Measurements from ENCODE around the gene SLC35E3. TPM values are rescaled to one million over a fixed set of nuclear protein-coding genes. Genes with fewer than 3 reads are reported as not detected.

Gene SLC35E3
- polyA plus RNA-seq, 1 donor from 2014 or later: 15.2 TPM

- Mint-ChIP-seq H3K27ac (no peak overlapping the region), H3K36me3 (no peaks in the 10 kb centered on the region), H3K4me3 (no peak overlapping the region), H3K27me3 (no peaks in the 10 kb centered on the region), H3K9me3 (no peaks in the 10 kb centered on the region), H3K4me1 (peaks cover 0 to 12% (median 4%) of the 10 kb centered on the region in 3 donors)
Measured at GRCh38 chr12:68780731-68781130, 34.8 kb downstream of the SLC35E3 start.

GRCh38 chr12:68781728-68782127, 35.8 kb downstream of the SLC35E3 start:
- no peak overlapping the region for H3K4me3 Mint-ChIP-seq
- H3K4me1 Mint-ChIP-seq: peaks cover 0 to 12% (median 4%) of the 10 kb centered on the region in 3 donors
- H3K27ac Mint-ChIP-seq: no peak overlapping the region
- H3K36me3 Mint-ChIP-seq: no peaks in the 10 kb centered on the region
- no peaks in the 10 kb centered on the region for H3K9me3 Mint-ChIP-seq
- no peaks in the 10 kb centered on the region for H3K27me3 Mint-ChIP-seq

- no peak overlapping the region for H3K4me3 Mint-ChIP-seq
- no peak overlapping the region for H3K27ac Mint-ChIP-seq
- no peaks in the 10 kb centered on the region for H3K27me3 Mint-ChIP-seq
- H3K4me1 Mint-ChIP-seq: peaks cover 8 to 22% (median 11%) of the 10 kb centered on the region in 3 donors
- no peaks in the 10 kb centered on the region for H3K9me3 Mint-ChIP-seq
- no peaks in the 10 kb centered on the region for H3K36me3 Mint-ChIP-seq
Measured at GRCh38 chr12:68784015-68784414, 38.0 kb downstream of the SLC35E3 start.

GRCh38 chr12:68785358-68785757, 39.4 kb downstream of the SLC35E3 start:
- no peaks in the 10 kb centered on the region for H3K36me3 Mint-ChIP-seq
- peaks cover 8 to 17% (median 15%) of the 10 kb centered on the region in 3 donors for H3K4me1 Mint-ChIP-seq

GRCh38 chr12:68785823-68786222, 39.8 kb downstream of the SLC35E3 start:
- Mint-ChIP-seq H3K27me3 (no peaks in the 10 kb centered on the region), H3K9me3 (no peaks in the 10 kb centered on the region), H3K4me3 (no peak overlapping the region), H3K27ac (no peak overlapping the region), H3K36me3 (no peaks in the 10 kb centered on the region), H3K4me1 (peaks cover 8 to 17% (median 15%) of the 10 kb centered on the region in 3 donors)

More at GRCh38 chr12:68785358-68785757, 39.4 kb downstream of the SLC35E3 start:
- H3K9me3 Mint-ChIP-seq: no peaks in the 10 kb centered on the region
- H3K27ac Mint-ChIP-seq: no peak overlapping the region
- H3K27me3 Mint-ChIP-seq: no peaks in the 10 kb centered on the region
- no peak overlapping the region for H3K4me3 Mint-ChIP-seq

GRCh38 chr12:68786929-68787328, 41.0 kb downstream of the SLC35E3 start:
- H3K36me3 Mint-ChIP-seq: no peaks in the 10 kb centered on the region
- peaks cover 8 to 15% (median 14%) of the 10 kb centered on the region in 3 donors for H3K4me1 Mint-ChIP-seq
- H3K27me3 Mint-ChIP-seq: no peaks in the 10 kb centered on the region
- peak overlapping the region in 1 of 4 donors; percentile 93 for H3K4me3 Mint-ChIP-seq
- no peaks in the 10 kb centered on the region for H3K9me3 Mint-ChIP-seq
- H3K27ac Mint-ChIP-seq: no peak overlapping the region

- Mint-ChIP-seq H3K36me3 (no peaks in the 10 kb centered on the region), H3K9me3 (no peaks in the 10 kb centered on the region), H3K4me1 (peaks cover 8 to 20% (median 17%) of the 10 kb centered on the region in 3 donors), H3K27me3 (no peaks in the 10 kb centered on the region), H3K4me3 (no peak overlapping the region), H3K27ac (no peak overlapping the region)
Measured at GRCh38 chr12:68788554-68789143, 42.7 kb downstream of the SLC35E3 start.

- no peaks in the 10 kb centered on the region for H3K27me3 Mint-ChIP-seq
- H3K27ac Mint-ChIP-seq: no peak overlapping the region
- H3K9me3 Mint-ChIP-seq: no peaks in the 10 kb centered on the region
- H3K4me1 Mint-ChIP-seq: peaks cover 8 to 20% (median 17%) of the 10 kb centered on the region in 3 donors
- peak overlapping the region in 1 of 4 donors; percentile 69 for H3K4me3 Mint-ChIP-seq
- no peaks in the 10 kb centered on the region for H3K36me3 Mint-ChIP-seq
Measured at GRCh38 chr12:68789144-68789878, 43.3 kb downstream of the SLC35E3 start.

- peaks cover 8 to 18% (median 15%) of the 10 kb centered on the region in 3 donors for H3K4me1 Mint-ChIP-seq
- no peaks in the 10 kb centered on the region for H3K36me3 Mint-ChIP-seq
- peak overlapping the region in 1 of 4 donors; percentile 20 for H3K4me3 Mint-ChIP-seq
- H3K27ac Mint-ChIP-seq: no peak overlapping the region
- H3K27me3 Mint-ChIP-seq: no peaks in the 10 kb centered on the region
- H3K9me3 Mint-ChIP-seq: no peaks in the 10 kb centered on the region
Measured at GRCh38 chr12:68790081-68790951, 44.3 kb downstream of the SLC35E3 start.

- Mint-ChIP-seq H3K4me3 (no peak overlapping the region), H3K27me3 (no peaks in the 10 kb centered on the region), H3K9me3 (no peaks in the 10 kb centered on the region), H3K4me1 (peaks cover 8 to 16% (median 13%) of the 10 kb centered on the region in 3 donors), H3K27ac (no peak overlapping the region), H3K36me3 (no peaks in the 10 kb centered on the region)
Measured at GRCh38 chr12:68790952-68791234, 44.9 kb downstream of the SLC35E3 start.

GRCh38 chr12:68791897-68792481, 46.0 kb downstream of the SLC35E3 start:
- Mint-ChIP-seq H3K36me3 (no peaks in the 10 kb centered on the region), H3K9me3 (no peaks in the 10 kb centered on the region), H3K27ac (no peak overlapping the region), H3K4me3 (no peak overlapping the region), H3K4me1 (peaks cover 8 to 14% (median 13%) of the 10 kb centered on the region in 3 donors), H3K27me3 (no peaks in the 10 kb centered on the region)

GRCh38 chr12:68792952-68793351, 47.0 kb downstream of the SLC35E3 start:
- Mint-ChIP-seq H3K36me3 (no peaks in the 10 kb centered on the region), H3K4me3 (no peak overlapping the region), H3K27ac (no peak overlapping the region), H3K9me3 (no peaks in the 10 kb centered on the region), H3K4me1 (peaks cover 2 to 8% (median 7%) of the 10 kb centered on the region in 3 donors), H3K27me3 (no peaks in the 10 kb centered on the region)

GRCh38 chr12:68793436-68793835, 47.5 kb downstream of the SLC35E3 start:
- Mint-ChIP-seq H3K4me1 (peaks cover 0 to 7% (median 6%) of the 10 kb centered on the region in 3 donors), H3K27me3 (no peaks in the 10 kb centered on the region), H3K9me3 (no peaks in the 10 kb centered on the region), H3K36me3 (no peaks in the 10 kb centered on the region), H3K27ac (no peak overlapping the region), H3K4me3 (no peak overlapping the region)

GRCh38 chr12:68793975-68794652, 48.1 kb downstream of the SLC35E3 start:
- H3K4me1 Mint-ChIP-seq: peaks cover 0 to 7% (median 5%) of the 10 kb centered on the region in 3 donors
- no peaks in the 10 kb centered on the region for H3K27me3 Mint-ChIP-seq
- H3K36me3 Mint-ChIP-seq: no peaks in the 10 kb centered on the region
- H3K9me3 Mint-ChIP-seq: no peaks in the 10 kb centered on the region
- no peak overlapping the region for H3K4me3 Mint-ChIP-seq
- H3K27ac Mint-ChIP-seq: no peak overlapping the region

Data from IgD-negative memory B cell (primary cell).